Omental fat pad (tissue), 4 donors: ENCODE data around the gene CACNG6. TPM values are rescaled to one million over a fixed set of nuclear protein-coding genes. Genes with fewer than 3 reads are reported as not detected.

Experiments used
- ATAC-seq: fragments of 150-250 bp; one replicate; pipeline ENCODE4 v1.9.1; 2016; ENCODE audit warnings: mild to moderate bottlenecking, moderate library complexity; ENCODE audit not compliant: low FRiP score
- DNase-seq: peaks from one replicate; pipeline ENCODE4 v3.0.0-alpha.2; 2019; ENCODE audit warnings: low spot score
- CTCF ChIP-seq, 3 donors: fragments of 450-650 bp; IDR thresholded peaks; one replicate each; pipeline ENCODE4 v1.5.1; 2016 to 2017; ENCODE audit warnings: antibody characterized with exemption in 3 of 3, mild to moderate bottlenecking in 3 of 3, moderate library complexity in 2 of 3
- total RNA-seq, 4 donors: library from RNA; depleted of rRNA; stranded (reverse); fragments of >200 nt; gene quantifications; one replicate each; pipeline ENCODE4 v1.1.0, GENCODE V29; 2016

The CACNG6 gene
- not detected for total RNA-seq

GRCh38 chr19:53991224-53992113, at the start of gene CACNG6:
TSS of gene CACNG6 (plus strand) at chr19:53991637. CDS start at chr19:53992878, 1,241 bp downstream.
- no peak for ATAC-seq
- no peak for DNase-seq
- no peak for TF ChIP-seq CTCF (IDR thresholded peaks at IDR 0.05)

- ATAC-seq (no peak), DNase-seq (no peak)
- no peak for TF ChIP-seq CTCF (IDR thresholded peaks at IDR 0.05)
Observed at GRCh38 chr19:53942001-53942786, 49.2 kb upstream of the CACNG6 start.

- TF ChIP-seq CTCF (IDR thresholded peaks at IDR 0.05), result no peak
- ATAC-seq, result no peak
Observed at GRCh38 chr19:53944416-53944815, 47.0 kb upstream of the CACNG6 start.

GRCh38 chr19:53944933-53945332, 46.5 kb upstream of the CACNG6 start:
- no peak for ATAC-seq
- TF ChIP-seq CTCF (IDR thresholded peaks at IDR 0.05), result no peak
- no peak for DNase-seq

More at GRCh38 chr19:53944416-53944815, 47.0 kb upstream of the CACNG6 start:
- no peak for DNase-seq

GRCh38 chr19:53945441-53945840, 46.0 kb upstream of the CACNG6 start:
- no peak for TF ChIP-seq CTCF (IDR thresholded peaks at IDR 0.05)
- no peak for DNase-seq

GRCh38 chr19:53945998-53946397, 45.4 kb upstream of the CACNG6 start:
- no peak for TF ChIP-seq CTCF (IDR thresholded peaks at IDR 0.05)
- ATAC-seq (no peak), DNase-seq (no peak)

More at GRCh38 chr19:53945441-53945840, 46.0 kb upstream of the CACNG6 start:
- ATAC-seq, result no peak
